ENCODE data around the gene HYAL3. TPM values are rescaled to one million over a fixed set of nuclear protein-coding genes. Genes with fewer than 3 reads are reported as not detected.

The HYAL3 gene
- total and polyA plus RNA-seq, 10 of the 15 experiments (the other 5 are each of a cell fraction or from before 2014, with no cell fraction given), result 0.37 to 4.2 (median 2.8) TPM

GRCh38 chr3:50265571-50265970, 33.6 kb downstream of the HYAL3 start:
- intact Hi-C loops (cut with micrococcal nuclease; ENCODE audit: unreplicated experiment) (no loop called here), in situ Hi-C loops (cut with MboI) (no loop called here)
- TF ChIP-seq NR2C2 (IDR thresholded peaks at IDR 0.05; ENCODE audit: borderline replicate concordance, control insufficient read depth, insufficient read length, low read depth), result no peak
- TF ChIP-seq MYB (IDR thresholded peaks at IDR 0.05; ENCODE audit: borderline replicate concordance, low read depth, low read length), result no peak
- no peak for TF ChIP-seq TCF3 (IDR thresholded peaks at IDR 0.05; ENCODE audit: borderline replicate concordance, insufficient read depth, low read depth, low read length)
- no peak for TF ChIP-seq RB1 (IDR thresholded peaks at IDR 0.05; ENCODE audit: borderline replicate concordance)
- no peak for TF ChIP-seq PRDM15 (CRISPR knock-in tag; IDR thresholded peaks at IDR 0.05)
- TF ChIP-seq JUND (IDR thresholded peaks at IDR 0.05; ENCODE audit: low read depth, low read length), result no peak
- TF ChIP-seq YY1 (IDR thresholded peaks at IDR 0.05; ENCODE audit: low read depth, low read length), result no peak
- BruUV-seq (replicated peaks), result no TSS peak
- ChIA-PET RAD21 (ENCODE audit: unreplicated experiment) (no interaction called here), CTCF (no interaction called here), POLR2A (no interaction called here), SMC1A (ENCODE audit: uncharacterized antibody, unreplicated experiment) (no interaction called here)
- H3K9me3 ChIP-seq (replicated peaks; ENCODE audit: control insufficient read depth, insufficient read depth, low read length), result no peaks in the 10 kb centered on the region
- peaks cover 6% of the 10 kb centered on the region for H3K4me1 ChIP-seq (ENCODE audit: control insufficient read depth, insufficient read depth, low read length)
- H4K20me1 ChIP-seq (ENCODE audit: control insufficient read depth, insufficient read depth), result no peaks in the 10 kb centered on the region
- H3K27ac ChIP-seq (ENCODE audit: control insufficient read depth, insufficient read depth), result no peak overlapping the region
- no peak overlapping the region for H3K4me3 ChIP-seq
- ATAC-seq (no peak), DNase-seq (ENCODE audit: low read depth, low spot score) (no peak), FAIRE-seq (no peak)
- no peak overlapping the region for H3K4me2 ChIP-seq (ENCODE audit: control insufficient read depth, insufficient read depth)
- no peak overlapping the region for H2AFZ ChIP-seq (ENCODE audit: control insufficient read depth, low read depth, low read length)
- no peaks in the 10 kb centered on the region for H3K79me2 ChIP-seq (ENCODE audit: control insufficient read depth, insufficient read depth, low read length)
- no peak overlapping the region for H3K9ac ChIP-seq (ENCODE audit: control insufficient read depth, insufficient read depth, low read length)
- peaks cover 0 to 4% of the 10 kb centered on the region in 2 experiments; a peak in 1 of 4 replicates for H3K27me3 ChIP-seq (replicated peaks in 1 of 2; ENCODE audit: control insufficient read depth in 2 of 2, insufficient read depth in 2 of 2, low read length in 1 of 2)
- no peaks in the 10 kb centered on the region for H3K36me3 ChIP-seq (ENCODE audit: control insufficient read depth in 2 of 2, insufficient read depth in 2 of 2, low read length in 1 of 2)
- WGBS (ENCODE audit: insufficient coverage, insufficient replicate concordance, low lambda C conversion rate, missing lambda C conversion rate), result 0% methylated on average over 1 of the region's 1 CpG

Data from GM12878 (cell line).